HG03066 (cell line): Measurements from ENCODE around the gene BAAT.
"Not testable (repeated sequence)": the region's sequence is repeated elsewhere in the genome, so short reads cannot be mapped to it uniquely, and the experiment has no call there.

Experiments used
- ATAC-seq: cut with Tn5 transposase; IDR thresholded peaks from one replicate; pipeline ENCODE4 v1.9.1; 2021; ENCODE audit warnings: low read depth; ENCODE audit not compliant: unreplicated experiment

Gene BAAT

DNA sequence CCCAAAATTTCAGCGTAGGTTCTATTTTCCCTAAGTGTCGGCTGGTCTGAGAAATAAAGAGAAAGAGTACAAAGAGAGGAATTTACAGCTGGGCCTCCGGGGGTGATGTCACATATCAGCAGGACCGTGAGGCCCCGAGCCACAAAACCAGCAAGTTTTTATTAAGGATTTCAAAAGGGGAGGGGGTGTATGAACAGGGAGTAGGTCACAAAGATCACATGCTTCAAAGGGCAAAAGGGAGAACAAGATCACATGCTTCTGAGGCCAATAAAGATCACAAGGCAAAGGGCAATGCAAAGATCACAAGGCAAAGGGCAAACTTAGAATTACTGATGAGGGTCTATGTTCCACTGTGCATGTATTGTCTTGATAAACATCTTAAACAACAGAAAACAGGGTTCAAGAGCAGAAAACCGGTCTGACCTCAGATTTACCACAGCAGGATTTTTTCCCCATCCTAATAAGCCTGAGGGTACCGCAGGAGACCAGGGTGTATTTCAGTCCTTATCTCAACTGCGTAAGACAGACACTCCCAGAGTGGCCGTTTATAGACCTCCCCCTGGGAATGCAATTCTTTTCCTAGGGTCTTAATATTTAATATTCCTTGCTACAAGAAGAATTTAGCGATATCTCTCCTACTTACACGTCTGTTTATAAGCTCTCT, at the start of gene BAAT:
TSS of gene BAAT (minus strand) at position 134 of the 664 bp plus-strand sequence. CDS start 13,602 bp downstream, outside the sequence.
- ATAC-seq, result not testable (repeated sequence)

DNA sequence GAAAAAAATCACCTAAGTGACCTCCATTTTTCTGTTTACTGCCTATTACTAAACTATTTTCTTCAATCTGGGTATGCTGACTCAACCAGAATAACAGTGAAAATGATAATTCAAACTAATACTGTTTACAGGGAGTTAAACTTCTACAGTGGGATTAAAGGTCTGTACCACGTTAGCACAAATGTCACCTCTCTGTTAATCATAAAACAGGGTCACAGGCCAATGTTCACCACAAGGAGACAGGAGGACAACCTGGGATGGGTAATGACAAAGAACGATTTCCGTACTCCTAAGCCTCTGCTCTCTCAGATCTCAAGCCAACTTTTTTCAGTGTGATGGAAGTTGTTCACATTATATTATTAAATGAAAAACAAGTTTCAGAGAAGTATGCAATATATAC, 48.4 kb upstream of the BAAT start:
- ATAC-seq, result no peak

DNA sequence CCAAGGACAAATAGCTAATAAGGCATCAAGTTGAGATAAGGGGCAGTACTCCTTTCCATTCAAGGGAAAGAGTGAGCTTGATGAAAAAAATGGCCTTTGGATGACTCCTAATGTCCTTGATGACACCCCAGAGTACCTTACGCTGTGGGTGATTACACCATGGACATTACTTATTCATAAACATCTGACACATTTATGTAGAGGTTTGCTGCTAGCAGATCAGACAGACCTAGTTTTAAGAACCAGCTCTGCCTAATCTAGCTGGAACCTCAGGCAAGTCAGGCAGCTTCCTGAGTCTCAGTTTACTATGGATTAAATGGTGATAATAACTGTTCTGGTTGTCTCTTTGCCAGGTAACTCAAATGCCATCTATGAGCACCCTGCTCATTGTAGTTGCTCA, 47.9 kb upstream of the BAAT start:
- ATAC-seq, result no peak

DNA sequence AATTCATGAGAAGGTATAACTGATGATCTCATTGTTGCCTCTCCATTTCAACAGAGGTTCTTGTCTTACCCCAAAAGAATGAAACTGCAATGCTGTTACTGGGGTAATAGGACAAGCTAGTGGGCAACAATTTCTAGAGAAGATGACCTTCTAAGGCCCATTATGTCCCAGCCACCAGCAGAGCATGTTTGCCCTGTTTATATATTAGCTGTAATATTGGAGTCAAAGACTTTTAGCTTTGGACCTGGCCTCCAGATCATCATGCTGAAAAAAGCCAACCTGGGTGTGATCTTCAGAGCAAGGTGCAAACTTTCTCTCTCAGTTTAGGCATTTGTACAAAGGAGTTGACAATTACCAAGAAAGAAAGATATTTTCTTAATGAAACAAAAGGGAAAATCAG, 47.4 kb upstream of the BAAT start:
- ATAC-seq, result no peak

DNA sequence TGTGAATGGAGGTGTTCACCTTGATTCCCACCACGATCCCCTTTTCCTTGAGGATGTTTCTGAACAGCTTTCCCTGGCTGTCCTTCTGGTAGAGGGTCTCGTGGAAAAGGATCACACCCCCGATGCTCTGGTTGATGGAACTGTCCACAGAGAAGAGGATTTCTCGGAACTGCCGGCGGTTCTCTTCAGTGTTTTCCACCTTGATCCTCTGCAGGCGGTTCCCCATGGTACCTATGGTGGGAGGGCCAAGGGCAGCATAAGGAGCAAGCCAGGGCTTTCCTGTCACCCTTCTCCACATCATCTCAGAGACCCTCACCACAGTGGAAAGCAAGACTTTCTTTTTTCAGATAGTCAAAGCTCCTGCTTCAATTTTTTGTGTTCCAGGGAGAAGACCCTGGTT, 44.9 kb upstream of the BAAT start:
- ATAC-seq, result no peak

DNA sequence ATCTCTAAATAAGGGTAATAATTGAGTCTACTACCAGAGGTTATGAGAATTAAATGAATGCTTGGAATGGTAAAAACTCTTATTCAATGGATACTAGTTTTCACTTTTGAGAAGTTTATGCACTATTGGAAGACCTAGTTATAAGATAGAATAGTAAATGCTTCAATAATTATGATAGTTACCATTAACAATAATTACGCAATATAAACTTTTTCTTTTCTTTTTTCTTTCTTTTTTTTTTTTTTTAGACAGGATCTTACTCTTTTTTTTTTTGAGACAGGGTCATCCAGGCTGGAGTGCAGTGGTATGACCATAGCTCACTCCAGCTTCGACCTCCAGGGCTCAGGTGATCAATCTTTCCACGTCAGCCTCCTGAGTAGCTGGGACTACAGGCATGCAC, 44.1 kb upstream of the BAAT start:
- ATAC-seq, result no peak

DNA sequence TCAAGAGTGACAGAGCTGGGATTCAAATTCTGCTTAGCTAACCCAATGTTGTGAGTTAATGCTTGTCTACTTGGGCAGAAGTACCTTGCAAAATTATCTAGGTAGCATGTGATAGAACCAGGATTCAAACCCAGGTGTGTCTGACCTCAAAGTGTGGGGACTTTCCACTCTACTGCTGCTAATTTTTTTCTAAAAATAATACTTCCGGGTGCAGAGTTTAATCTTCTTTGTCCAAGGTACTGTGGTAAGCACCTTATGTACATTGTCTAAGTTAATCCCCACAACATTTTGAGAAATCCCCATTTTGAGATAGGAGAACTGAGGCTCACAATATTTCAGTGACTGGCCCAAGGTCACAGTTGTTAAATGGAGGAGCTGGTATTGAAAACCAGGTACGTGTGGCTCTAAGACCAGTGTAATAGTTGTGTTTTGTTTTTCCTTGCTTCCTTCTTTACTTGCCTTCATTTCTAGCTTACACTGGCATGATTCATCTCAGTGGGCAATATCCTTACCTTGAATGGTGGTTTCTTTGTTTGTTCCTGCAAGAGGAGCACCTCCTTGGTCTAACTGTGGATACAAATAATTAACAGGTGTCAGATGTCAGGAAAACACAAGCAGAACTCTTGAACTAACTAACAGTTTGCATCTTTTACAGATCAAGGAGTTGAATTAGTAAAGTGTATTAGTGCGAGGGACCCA, 43.3 kb upstream of the BAAT start:
- no peak for ATAC-seq

DNA sequence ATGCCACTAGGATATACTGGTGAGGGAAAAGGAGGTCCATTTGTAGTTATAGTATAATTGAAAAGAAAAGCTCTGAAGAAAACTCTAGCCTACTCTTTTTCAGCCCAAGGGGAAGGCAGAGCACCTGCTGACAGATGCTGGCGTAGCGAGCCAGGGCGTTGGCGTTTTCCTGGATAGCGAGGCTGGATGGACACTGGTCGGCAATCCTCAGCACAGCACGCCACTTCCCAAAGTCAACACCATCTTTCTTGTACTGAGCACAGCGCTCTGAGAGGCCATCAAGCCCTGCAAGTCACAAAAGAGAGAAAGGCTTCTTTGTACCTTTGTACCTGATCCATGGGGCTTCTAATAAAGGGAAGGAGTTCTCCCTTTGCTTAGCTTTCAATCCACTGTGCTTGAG, 42.6 kb upstream of the BAAT start:
- ATAC-seq, result no peak

DNA sequence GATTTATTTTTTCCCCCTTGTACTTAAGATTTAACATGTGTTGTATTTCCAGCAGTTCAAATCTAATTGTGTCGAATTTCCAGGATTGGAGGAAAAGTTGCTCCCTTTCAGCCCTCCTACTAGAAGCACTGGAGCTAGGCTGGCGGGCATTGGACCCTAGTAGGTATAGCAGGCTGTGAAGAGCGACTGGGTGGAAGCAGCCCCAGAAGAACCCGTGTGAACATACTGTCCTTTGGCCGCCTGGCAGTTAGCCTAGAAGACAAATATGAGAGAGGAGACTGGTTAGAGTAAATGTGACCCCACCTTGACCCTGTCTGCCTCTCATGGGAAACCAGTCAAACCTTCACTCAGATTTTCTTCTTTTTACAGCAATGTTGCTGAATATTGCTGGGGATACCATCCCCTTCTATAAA, 36.9 kb upstream of the BAAT start:
- no peak for ATAC-seq

DNA sequence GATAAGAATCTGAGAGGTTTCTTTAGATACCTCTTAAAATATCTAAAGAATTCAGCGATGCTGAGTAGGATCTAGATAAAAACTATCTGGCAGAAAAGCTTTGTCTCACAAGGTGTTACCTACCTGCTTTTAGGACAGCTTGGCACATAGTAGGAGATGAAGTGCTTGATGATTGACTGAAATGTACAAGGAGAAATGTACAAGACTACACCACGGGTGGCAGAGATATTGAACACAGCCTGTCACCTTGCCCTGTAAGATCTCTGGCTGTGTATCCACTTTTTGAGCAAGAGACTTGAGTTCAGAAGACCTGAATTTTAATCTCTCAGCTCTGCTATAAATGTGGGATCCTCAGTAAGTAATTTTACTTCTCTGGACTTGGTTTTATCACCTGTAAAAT, 35.1 kb upstream of the BAAT start:
- no peak for ATAC-seq

DNA sequence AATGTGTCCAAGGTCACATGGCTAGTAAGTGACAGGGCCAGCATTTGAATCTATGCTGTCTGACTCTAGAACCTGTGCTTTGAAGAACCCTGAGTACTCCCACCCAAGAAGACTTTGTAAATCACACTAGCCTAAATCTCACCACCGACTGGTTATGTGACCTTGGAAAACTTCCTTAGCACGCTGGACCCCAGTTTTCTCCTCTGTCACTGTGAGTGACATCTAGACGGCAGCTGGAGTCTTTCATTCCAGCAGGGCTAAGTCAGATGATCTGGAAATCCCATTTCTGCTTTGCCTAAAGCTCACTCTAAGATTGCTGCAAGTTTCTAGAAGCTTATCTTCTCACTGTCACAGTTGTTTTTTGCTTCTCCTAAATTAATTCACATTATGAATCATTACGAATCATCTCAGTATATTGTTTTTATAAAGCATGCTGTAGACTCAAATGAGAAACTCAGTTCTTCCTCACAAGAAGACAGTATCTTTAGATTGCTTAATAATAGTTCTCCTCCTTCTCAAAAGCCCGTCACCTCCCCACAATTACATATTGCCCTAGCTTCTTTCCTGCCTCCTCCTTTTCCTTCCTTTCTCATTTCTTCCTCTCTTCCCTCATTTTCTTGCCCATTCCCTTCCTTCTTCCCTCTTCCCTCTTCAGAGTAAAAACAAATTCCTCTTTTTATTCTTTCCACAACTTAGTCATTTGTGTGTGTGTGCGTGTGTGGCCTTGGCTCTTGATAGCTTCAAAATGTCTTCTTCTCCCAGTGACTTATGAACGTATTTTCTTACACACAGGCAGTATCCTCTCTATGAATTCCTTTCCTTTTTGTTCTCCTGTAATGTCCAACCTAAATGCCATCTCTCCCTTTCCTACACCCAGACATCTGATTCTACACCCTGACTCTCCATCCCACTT, 34.0 kb upstream of the BAAT start:
- ATAC-seq, result no peak

DNA sequence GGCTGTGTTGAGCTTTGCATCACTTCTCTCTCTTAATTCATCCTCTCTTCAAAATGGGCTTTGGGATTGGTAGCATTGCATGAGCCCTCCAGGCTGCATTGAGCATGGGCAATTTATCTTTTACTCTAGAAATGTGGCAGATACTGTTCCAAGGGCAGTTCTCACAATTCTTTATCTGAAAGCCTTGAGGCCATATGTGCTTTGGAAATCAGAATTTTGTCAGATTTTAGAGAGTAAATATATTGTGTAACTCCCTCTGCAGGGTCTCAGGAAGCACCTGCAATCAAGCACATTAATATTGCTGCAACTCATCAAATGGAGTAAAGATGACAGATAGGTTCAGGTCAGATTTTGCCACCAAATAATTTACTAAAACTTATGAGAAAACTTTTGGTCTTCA, 33.2 kb upstream of the BAAT start:
- ATAC-seq, result no peak

DNA sequence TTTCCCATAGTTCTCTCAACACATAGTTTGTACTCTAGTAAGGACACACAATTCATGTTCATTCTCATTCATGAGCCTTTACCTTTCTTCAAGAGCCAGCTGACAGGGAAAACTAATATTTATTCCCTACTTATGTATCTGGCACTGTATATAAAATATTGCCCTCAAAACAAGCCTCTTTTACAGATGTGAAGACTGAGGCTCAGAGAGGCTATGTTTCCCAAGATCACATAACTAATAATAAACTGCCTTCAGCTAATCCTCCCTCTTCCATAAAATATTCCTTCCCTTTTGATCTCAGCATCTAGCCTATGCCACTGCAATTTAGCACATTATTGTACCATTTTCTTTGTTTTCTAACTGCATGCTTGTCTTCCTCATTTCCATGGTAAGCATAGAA, 32.6 kb upstream of the BAAT start:
- no peak for ATAC-seq

DNA sequence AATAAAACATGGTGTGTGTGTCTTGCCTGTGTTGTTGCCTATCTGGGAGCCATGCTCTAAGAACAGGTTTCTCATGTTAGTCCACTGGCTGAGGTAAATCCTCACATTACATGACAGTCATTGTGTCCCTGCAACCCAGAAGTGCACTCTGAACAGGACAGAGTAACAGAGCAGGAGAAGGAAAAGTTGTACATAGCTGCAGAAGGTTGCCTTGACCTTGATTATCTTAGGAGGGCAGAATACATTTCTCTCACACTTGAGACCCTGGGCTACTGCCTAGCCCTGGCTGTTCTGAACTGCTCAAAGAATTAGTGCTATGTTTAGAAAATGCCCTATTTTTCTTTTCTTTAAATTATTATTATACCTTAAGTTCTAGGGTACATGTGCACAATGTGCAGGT, 30.8 kb upstream of the BAAT start:
- ATAC-seq, result no peak

DNA sequence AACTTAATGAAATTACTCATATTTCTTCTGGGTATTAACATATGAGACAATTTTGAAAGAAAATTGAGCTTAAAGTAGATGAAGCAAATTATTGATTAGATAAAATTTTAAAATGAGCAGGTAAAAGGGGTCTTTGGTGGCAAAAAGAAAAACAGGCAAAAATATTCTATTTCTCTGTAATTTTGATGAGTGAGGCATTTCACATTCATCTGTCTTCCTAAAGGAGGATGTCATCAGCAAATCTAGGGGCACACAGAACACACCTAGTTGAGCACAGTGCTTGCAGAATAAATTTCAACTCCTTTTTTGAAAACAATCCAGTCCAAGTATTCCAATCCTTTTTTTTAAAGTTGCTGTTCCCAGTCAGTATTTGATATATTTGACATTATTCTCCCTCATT, 30.0 kb upstream of the BAAT start:
- ATAC-seq, result no peak

DNA sequence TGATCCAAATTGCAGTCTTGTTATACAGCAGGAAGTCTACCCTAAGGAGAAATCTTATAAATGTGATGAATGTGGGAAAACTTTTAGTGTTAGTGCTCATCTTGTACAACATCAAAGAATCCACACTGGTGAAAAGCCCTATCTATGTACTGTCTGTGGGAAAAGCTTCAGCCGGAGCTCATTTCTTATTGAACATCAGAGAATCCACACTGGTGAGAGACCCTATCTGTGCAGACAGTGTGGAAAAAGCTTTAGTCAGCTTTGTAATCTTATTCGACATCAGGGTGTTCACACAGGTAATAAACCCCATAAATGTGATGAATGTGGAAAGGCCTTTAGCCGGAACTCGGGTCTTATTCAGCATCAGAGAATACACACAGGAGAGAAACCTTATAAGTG, 24.3 kb upstream of the BAAT start:
- ATAC-seq, result no peak

DNA sequence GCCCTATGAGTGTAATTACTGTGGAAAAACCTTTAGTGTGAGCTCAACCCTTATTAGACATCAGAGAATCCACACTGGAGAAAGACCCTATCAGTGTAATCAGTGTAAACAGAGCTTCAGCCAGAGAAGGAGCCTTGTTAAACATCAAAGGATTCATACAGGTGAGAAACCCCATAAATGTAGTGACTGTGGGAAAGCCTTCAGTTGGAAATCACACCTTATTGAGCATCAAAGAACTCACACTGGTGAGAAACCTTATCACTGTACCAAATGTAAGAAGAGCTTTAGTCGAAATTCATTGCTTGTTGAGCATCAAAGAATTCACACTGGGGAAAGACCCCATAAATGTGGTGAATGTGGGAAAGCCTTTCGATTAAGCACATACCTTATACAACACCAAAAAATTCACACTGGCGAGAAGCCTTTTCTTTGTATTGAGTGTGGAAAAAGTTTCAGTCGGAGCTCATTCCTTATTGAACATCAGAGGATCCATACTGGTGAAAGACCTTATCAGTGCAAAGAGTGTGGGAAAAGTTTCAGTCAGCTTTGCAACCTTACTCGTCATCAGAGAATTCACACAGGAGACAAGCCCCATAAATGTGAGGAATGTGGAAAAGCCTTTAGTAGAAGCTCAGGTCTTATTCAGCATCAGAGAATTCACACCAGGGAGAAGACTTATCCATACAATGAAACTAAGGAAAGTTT, 23.7 kb upstream of the BAAT start:
- no peak for ATAC-seq

DNA sequence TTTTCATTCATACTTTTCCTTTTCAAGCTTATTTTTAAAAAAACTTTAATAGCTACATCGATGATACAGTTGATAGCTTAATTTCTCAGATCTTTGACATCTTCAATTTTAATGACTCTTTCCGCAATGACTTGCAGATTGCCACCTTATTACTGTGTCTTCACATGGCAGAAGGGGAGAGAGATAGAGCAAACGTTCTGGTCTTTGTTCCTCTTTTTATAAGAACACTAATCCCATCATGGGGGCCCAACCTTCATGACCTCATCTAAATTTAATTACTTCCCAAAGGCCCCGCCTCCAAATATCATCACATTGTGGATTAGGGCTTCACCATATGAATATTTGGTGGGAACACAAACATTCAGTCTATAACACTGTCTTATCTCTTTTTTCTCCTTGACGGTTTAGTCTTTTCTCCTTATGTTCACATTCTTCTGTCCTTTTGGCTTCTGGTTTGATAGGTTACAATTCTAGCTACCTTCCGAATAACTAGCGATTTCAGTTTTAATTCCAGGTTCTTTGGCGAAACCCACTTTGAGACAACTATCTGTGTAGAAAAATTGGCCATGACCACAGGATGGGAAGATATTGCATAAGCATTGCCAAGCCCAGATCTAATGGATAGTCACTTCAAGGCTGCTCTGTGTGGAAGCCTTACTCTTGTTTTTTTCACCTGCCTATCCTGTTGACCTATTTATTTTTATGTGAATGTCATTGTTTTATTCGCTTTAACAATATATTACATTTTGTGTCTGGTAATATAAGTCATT, 18.9 kb upstream of the BAAT start:
- ATAC-seq, result no peak

DNA sequence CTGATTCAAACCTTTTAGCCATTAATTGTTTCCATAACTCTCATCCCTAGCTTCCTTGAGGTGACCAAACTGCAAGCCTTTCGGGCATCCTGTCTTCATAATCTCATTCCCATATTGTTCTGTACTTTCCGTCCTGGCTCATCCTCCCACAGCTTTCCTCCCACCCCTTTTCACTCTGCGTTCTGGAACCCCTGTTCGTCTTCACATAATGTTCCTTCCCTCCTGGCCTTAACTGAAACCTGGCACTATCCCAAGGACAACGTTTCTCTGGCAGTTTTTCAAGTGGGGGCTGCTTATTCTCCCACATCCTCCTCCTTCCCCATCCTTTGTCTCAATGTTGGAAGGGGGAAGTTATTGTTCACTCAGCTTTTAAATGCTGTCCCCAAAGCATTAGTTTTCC, 15.3 kb upstream of the BAAT start:
- ATAC-seq, result no peak

DNA sequence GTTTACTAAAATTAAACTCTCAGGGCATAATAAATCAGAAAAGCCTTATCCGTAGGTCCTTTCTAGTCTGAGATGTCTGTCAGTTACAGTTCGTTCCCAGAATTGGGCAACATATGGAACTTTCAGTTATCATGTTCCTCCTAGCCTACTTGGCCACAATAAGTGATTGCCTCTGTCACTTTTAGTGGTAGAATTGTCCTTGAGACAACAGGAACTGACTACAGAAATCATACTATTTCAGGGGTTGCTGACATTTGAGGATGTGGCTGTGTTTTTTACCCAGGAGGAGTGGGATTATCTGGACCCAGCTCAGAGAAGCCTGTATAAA, 14.8 kb upstream of the BAAT start:
- ATAC-seq, result no peak
